H9 (cell line): ENCODE data around the gene CHN2. TPM values are rescaled to one million over a fixed set of nuclear protein-coding genes. Genes with fewer than 3 reads are reported as not detected.

ENCODE experiments used
- DNase-seq: peaks from one replicate; pipeline ENCODE4 v3.0.0-alpha.2; 2017
- H2AFZ ChIP-seq: one replicate; pipeline ENCODE4 v1.6.1; 2013; ENCODE audit warnings: mild to moderate bottlenecking, low read length, control low read depth, moderate library complexity
- H2AK5ac ChIP-seq: 2 replicates; pipeline ENCODE4 v1.6.1; 2013; ENCODE audit warnings: low read length, control low read depth, mixed read lengths; ENCODE audit not compliant: insufficient read length
- H2BK120ac ChIP-seq: one replicate; pipeline ENCODE4 v1.6.1; 2013; ENCODE audit warnings: low read depth, mild to moderate bottlenecking, low read length, control low read depth, inconsistent platforms; ENCODE audit not compliant: poor library complexity, severe bottlenecking
- H2BK12ac ChIP-seq: 2 replicates; pipeline ENCODE4 v1.6.1; 2013; ENCODE audit warnings: low read length, control low read depth, mixed read lengths, low read depth; ENCODE audit not compliant: insufficient read length
- H2BK15ac ChIP-seq: 2 replicates; pipeline ENCODE4 v1.6.1; 2013; ENCODE audit warnings: low read depth, low read length, control low read depth
- H2BK20ac ChIP-seq: one replicate; pipeline ENCODE4 v1.6.1; 2013; ENCODE audit warnings: low read depth, mild to moderate bottlenecking, low read length, control low read depth, inconsistent platforms; ENCODE audit not compliant: poor library complexity, severe bottlenecking
- H2BK5ac ChIP-seq: 2 replicates; pipeline ENCODE4 v1.6.1; 2013; ENCODE audit warnings: low read length, control low read depth, mixed read lengths; ENCODE audit not compliant: insufficient read length
- H3K14ac ChIP-seq: 2 replicates; pipeline ENCODE4 v1.6.1; 2013; ENCODE audit warnings: low read length, control low read depth; ENCODE audit not compliant: insufficient read depth
- H3K18ac ChIP-seq: 2 replicates; pipeline ENCODE4 v1.6.1; 2013; ENCODE audit warnings: low read depth, mild to moderate bottlenecking, mixed read lengths, low read length, control low read depth; ENCODE audit not compliant: insufficient read length
- H3K23ac ChIP-seq: 2 replicates; pipeline ENCODE4 v1.6.1; 2013; ENCODE audit warnings: low read length, control low read depth, mixed read lengths, low read depth; ENCODE audit not compliant: insufficient read length
- H3K23me2 ChIP-seq: 2 replicates; pipeline ENCODE4 v1.6.1; 2013; ENCODE audit warnings: low read depth, mild to moderate bottlenecking, mixed read lengths, low read length, control low read depth; ENCODE audit not compliant: insufficient read length, poor library complexity, severe bottlenecking
- H3K27ac ChIP-seq: 2 replicates; pipeline ENCODE4 v1.5.1; 2013; ENCODE audit warnings: low read length, control low read depth, mixed read lengths, low read depth; ENCODE audit not compliant: insufficient read length
- H3K27me3 ChIP-seq: 2 replicates; pipeline ENCODE4 v1.6.1; 2013; ENCODE audit warnings: low read length, control low read depth, inconsistent platforms; ENCODE audit not compliant: insufficient read depth
- H3K4ac ChIP-seq: 2 replicates; pipeline ENCODE4 v1.6.1; 2013; ENCODE audit warnings: low read depth, mild to moderate bottlenecking, control low read depth, inconsistent platforms, low read length, moderate library complexity
- H3K4me1 ChIP-seq: 2 replicates; pipeline ENCODE4 v1.6.1; 2013; ENCODE audit warnings: low read length, control low read depth, inconsistent platforms; ENCODE audit not compliant: insufficient read depth
- H3K4me2 ChIP-seq: 2 replicates; pipeline ENCODE4 v1.6.1; 2013; ENCODE audit warnings: low read length, control low read depth, mixed read lengths; ENCODE audit not compliant: insufficient read length, insufficient read depth
- H3K56ac ChIP-seq: 2 replicates; pipeline ENCODE4 v1.6.1; 2013; ENCODE audit warnings: low read depth, mild to moderate bottlenecking, mixed read lengths, low read length, control low read depth; ENCODE audit not compliant: insufficient read length
- H3K79me1 ChIP-seq: 2 replicates; pipeline ENCODE4 v1.6.1; 2013; ENCODE audit warnings: low read depth, mild to moderate bottlenecking, moderate library complexity, low read length, control low read depth, inconsistent platforms; ENCODE audit not compliant: insufficient read depth, poor library complexity, severe bottlenecking
- H3K79me2 ChIP-seq: 2 replicates; pipeline ENCODE4 v1.6.1; 2013; ENCODE audit warnings: low read length, control low read depth, inconsistent platforms; ENCODE audit not compliant: insufficient read depth
- H3K9ac ChIP-seq: 2 replicates; pipeline ENCODE4 v1.6.1; 2013; ENCODE audit warnings: low read length, control low read depth, mixed read lengths; ENCODE audit not compliant: insufficient read length; ENCODE audit errors: extremely low read depth
- H3K9me3 ChIP-seq: one replicate; pipeline ENCODE4 v1.6.1; 2013; ENCODE audit warnings: low read depth, low read length, inconsistent platforms; ENCODE audit not compliant: control insufficient read depth
- H3T11ph ChIP-seq: one replicate; pipeline ENCODE4 v1.6.1; 2013; ENCODE audit warnings: mild to moderate bottlenecking, low read length, control low read depth, inconsistent platforms
- H4K20me1 ChIP-seq: one replicate; pipeline ENCODE4 v1.6.1; 2013; ENCODE audit not compliant: control insufficient read depth, insufficient read length, insufficient read depth
- H4K5ac ChIP-seq: 2 replicates; pipeline ENCODE4 v1.6.1; 2013; ENCODE audit warnings: low read depth, mild to moderate bottlenecking, mixed read lengths, low read length, control low read depth; ENCODE audit not compliant: insufficient read length
- H4K8ac ChIP-seq: replicated peaks from 2 replicates; pipeline ENCODE4 v1.6.1; 2013; ENCODE audit warnings: low read length, control low read depth, mixed read lengths, low read depth; ENCODE audit not compliant: insufficient read length
- H4K91ac ChIP-seq: 2 replicates; pipeline ENCODE4 v1.6.1; 2013; ENCODE audit warnings: low read depth, mild to moderate bottlenecking, moderate library complexity, mixed read lengths, low read length, control low read depth; ENCODE audit not compliant: insufficient read length
- H3K27ac Mint-ChIP-seq, 3 experiments: 2 replicates in 2 of 3; 3 replicates in 1 of 3; pipeline ENCODE4 v1.8.0; 2020 to 2021; ENCODE audit warnings: mixed read lengths in 3 of 3, mild to moderate bottlenecking in 1 of 3, moderate library complexity in 1 of 3
- H3K27me3 Mint-ChIP-seq: 2 replicates; pipeline ENCODE4 v1.8.0; 2021; ENCODE audit warnings: low read depth, mild to moderate bottlenecking, moderate library complexity, mixed read lengths
- H3K36me3 Mint-ChIP-seq, 3 experiments: 2 replicates in 2 of 3; 3 replicates in 1 of 3; pipeline ENCODE4 v1.8.0; 2020 to 2021; ENCODE audit warnings: low read depth in 3 of 3, mixed read lengths in 3 of 3; ENCODE audit not compliant: insufficient read depth in 1 of 3
- H3K4me1 Mint-ChIP-seq, 2 experiments: 2 replicates each; pipeline ENCODE4 v1.8.0; 2020; ENCODE audit warnings: mixed read lengths in 2 of 2
- H3K4me3 Mint-ChIP-seq, 2 experiments: 2 replicates in 1 of 2; 3 replicates in 1 of 2; pipeline ENCODE4 v1.8.0; 2020 to 2021; ENCODE audit warnings: mild to moderate bottlenecking in 2 of 2, mixed read lengths in 2 of 2, moderate library complexity in 1 of 2
- H3K9me3 Mint-ChIP-seq, 2 experiments: 2 replicates in 1 of 2; 3 replicates in 1 of 2; pipeline ENCODE4 v1.8.0; 2020; ENCODE audit warnings: mild to moderate bottlenecking in 2 of 2, mixed read lengths in 2 of 2, moderate library complexity in 1 of 2
- WGBS: extraction: QIAGEN DNeasy Blood & Tissue Kit; methylation state at CpG from one replicate; pipeline ENCODE4 v1.1.7; 2013; ENCODE audit warnings: missing lambda C conversion rate, low lambda C conversion rate, mixed read lengths; ENCODE audit not compliant: insufficient read length; ENCODE audit errors: extremely low coverage; 5-methylcytosine and 5-hydroxymethylcytosine counted together
- total RNA-seq: library from RNA; stranded (reverse); gene quantifications from 2 replicates; pipeline ENCODE4 v1.2.1, GENCODE V29; 2021
- TF ChIP-seq, protein P1 (sequence below): fragments of 200-600 bp; sonication (generic); conservative IDR thresholded peaks from 3 replicates; pipeline ENCODE4 v1.8.0; 2021; ENCODE audit warnings: antibody characterized with exemption, mild to moderate bottlenecking

CHN2 gene
- total RNA-seq, 1 experiment from 2014 or later, result 3.3 TPM

DNA sequence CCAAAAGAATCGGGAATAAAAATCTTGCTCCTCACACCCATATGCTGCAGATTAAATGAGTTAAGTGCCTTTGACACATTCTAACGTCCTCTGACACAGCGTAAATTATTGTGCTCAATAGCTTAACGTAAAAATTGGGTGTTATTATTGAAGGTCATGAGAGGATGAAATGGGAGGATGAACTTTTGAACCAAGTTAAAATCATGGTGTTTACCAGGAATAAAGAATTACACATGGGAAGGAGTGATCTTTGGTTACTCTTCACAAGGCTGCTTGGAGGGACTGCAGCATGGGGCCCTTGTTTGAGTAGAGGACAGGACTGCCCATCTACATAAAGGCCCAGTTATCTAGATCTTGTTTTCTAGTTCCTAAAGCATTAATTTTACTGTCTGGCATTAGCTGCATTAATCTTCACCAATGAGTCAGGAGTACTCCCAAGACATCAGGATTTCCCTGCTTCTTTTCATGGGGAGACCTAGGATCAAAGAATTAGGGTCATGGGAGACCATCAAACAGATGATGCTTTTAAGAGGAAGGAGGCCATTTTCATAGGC is 284.2 kb downstream of the CHN2 start:
- Histone ChIP-seq H4K5ac (no peak overlapping the region), H3K79me2 (no peaks in the 10 kb centered on the region), H3T11ph (no peak overlapping the region), H3K27ac (no peak overlapping the region), H3K4me1 (no peaks in the 10 kb centered on the region), H2BK5ac (no peak overlapping the region), H2AK5ac (no peak overlapping the region), H3K14ac (no peak overlapping the region), H4K20me1 (no peaks in the 10 kb centered on the region), H4K91ac (no peak overlapping the region), H2BK120ac (no peak overlapping the region), H3K4ac (no peak overlapping the region), H2BK12ac (no peak overlapping the region), H3K79me1 (no peaks in the 10 kb centered on the region), H3K23me2 (no peaks in the 10 kb centered on the region), H4K8ac (no peak overlapping the region), H3K56ac (no peak overlapping the region), H2BK15ac (no peak overlapping the region), H2BK20ac (no peak overlapping the region), H2AFZ (no peak overlapping the region), H3K9ac (no peak overlapping the region), H3K23ac (no peak overlapping the region), H3K9me3 (no peaks in the 10 kb centered on the region), H3K27me3 (no peaks in the 10 kb centered on the region), H3K18ac (no peak overlapping the region), H3K4me2 (no peak overlapping the region)
- Mint-ChIP-seq H3K4me3 (no peak overlapping the region), H3K27me3 (peaks cover 3% of the 10 kb centered on the region), H3K27ac (no peak overlapping the region), H3K36me3 (no peaks in the 10 kb centered on the region), H3K9me3 (no peaks in the 10 kb centered on the region; a peak in 1 of 5 replicates), H3K4me1 (peaks cover 15 to 20% of the 10 kb centered on the region in 2 experiments)
- WGBS, result no CpG with 5 or more reads among the region's 4 CpGs
- TF ChIP-seq, protein P1, sequence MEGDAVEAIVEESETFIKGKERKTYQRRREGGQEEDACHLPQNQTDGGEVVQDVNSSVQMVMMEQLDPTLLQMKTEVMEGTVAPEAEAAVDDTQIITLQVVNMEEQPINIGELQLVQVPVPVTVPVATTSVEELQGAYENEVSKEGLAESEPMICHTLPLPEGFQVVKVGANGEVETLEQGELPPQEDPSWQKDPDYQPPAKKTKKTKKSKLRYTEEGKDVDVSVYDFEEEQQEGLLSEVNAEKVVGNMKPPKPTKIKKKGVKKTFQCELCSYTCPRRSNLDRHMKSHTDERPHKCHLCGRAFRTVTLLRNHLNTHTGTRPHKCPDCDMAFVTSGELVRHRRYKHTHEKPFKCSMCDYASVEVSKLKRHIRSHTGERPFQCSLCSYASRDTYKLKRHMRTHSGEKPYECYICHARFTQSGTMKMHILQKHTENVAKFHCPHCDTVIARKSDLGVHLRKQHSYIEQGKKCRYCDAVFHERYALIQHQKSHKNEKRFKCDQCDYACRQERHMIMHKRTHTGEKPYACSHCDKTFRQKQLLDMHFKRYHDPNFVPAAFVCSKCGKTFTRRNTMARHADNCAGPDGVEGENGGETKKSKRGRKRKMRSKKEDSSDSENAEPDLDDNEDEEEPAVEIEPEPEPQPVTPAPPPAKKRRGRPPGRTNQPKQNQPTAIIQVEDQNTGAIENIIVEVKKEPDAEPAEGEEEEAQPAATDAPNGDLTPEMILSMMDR, result no peak
- no peak for DNase-seq
